Esophagus (tissue), 2 donors: ENCODE measurements around the gene MORC2. TPM values are rescaled to one million over a fixed set of nuclear protein-coding genes. Genes with fewer than 3 reads are reported as not detected.

Source experiments
- H3K27ac ChIP-seq, 2 donors: one replicate each; pipeline ENCODE4 v1.5.1; 2013; ENCODE audit warnings: low read depth in 2 of 2, mild to moderate bottlenecking in 2 of 2, inconsistent platforms in 1 of 2, low read length in 1 of 2, moderate library complexity in 1 of 2
- H3K27me3 ChIP-seq, 2 donors: one replicate each; pipeline ENCODE4 v1.6.1; 2013; ENCODE audit warnings: low read length in 2 of 2, control low read depth in 1 of 2, mild to moderate bottlenecking in 1 of 2; ENCODE audit not compliant: insufficient read depth in 2 of 2, control insufficient read depth in 1 of 2
- H3K36me3 ChIP-seq, 2 donors: one replicate each; pipeline ENCODE4 v1.6.1; 2013; ENCODE audit warnings: low read length in 1 of 2; ENCODE audit not compliant: control insufficient read depth in 2 of 2, insufficient read depth in 2 of 2
- H3K4me1 ChIP-seq, 2 donors: one replicate each; pipeline ENCODE4 v1.6.1; 2013; ENCODE audit warnings: low read length in 1 of 2; ENCODE audit not compliant: control insufficient read depth in 2 of 2, insufficient read depth in 2 of 2
- H3K4me3 ChIP-seq, 2 donors: one replicate each; pipeline ENCODE4 v1.5.1; 2013; ENCODE audit warnings: low read length in 2 of 2, mild to moderate bottlenecking in 2 of 2, low read depth in 1 of 2, moderate library complexity in 1 of 2
- H3K9me3 ChIP-seq, 2 donors: one replicate each; pipeline ENCODE4 v1.6.1; 2013; ENCODE audit warnings: mild to moderate bottlenecking in 2 of 2, low read depth in 1 of 2, low read length in 1 of 2, moderate library complexity in 1 of 2; ENCODE audit not compliant: control insufficient read depth in 2 of 2, insufficient read depth in 1 of 2
- WGBS, 2 donors: extraction: QIAGEN DNeasy Blood & Tissue Kit; methylation state at CpG; one replicate each; pipeline ENCODE4 v1.1.7; 2013; 5-methylcytosine and 5-hydroxymethylcytosine counted together
- polyA plus RNA-seq, 2 donors: library from polyadenylated mRNA; stranded (reverse); fragments of 200-250 nt; gene quantifications; one replicate each; pipeline ENCODE4 v1.2.3, GENCODE V29; 2013
- donor health status: healthy with polysubstance abuse.
- donor health status: Bipolar disorder and iron deficiency.

MORC2 gene
- polyA plus RNA-seq, 2 donors, result 8.4 to 19.3 TPM

GRCh38 chr22:30879415-30879797 is 89.2 kb downstream of the MORC2 start:
- Histone ChIP-seq H3K4me3 (no peak overlapping the region), H3K9me3 (no peaks in the 10 kb centered on the region), H3K36me3 (no peaks in the 10 kb centered on the region), H3K27ac (no peak overlapping the region), H3K27me3 (no peaks in the 10 kb centered on the region), H3K4me1 (peaks cover 0 to 6% of the 10 kb centered on the region in 2 donors)
- WGBS, 2 donors, result 71 to 77% methylated on average over 7 to 8 of the region's 8 CpGs

- Histone ChIP-seq H3K36me3 (no peaks in the 10 kb centered on the region), H3K4me1 (peaks cover 0 to 6% of the 10 kb centered on the region in 2 donors), H3K4me3 (no peak overlapping the region), H3K27me3 (no peaks in the 10 kb centered on the region), H3K27ac (no peak overlapping the region), H3K9me3 (no peaks in the 10 kb centered on the region)
- 71 to 75% methylated on average over 16 of the region's 16 CpGs for WGBS, 2 donors
Measured at GRCh38 chr22:30878516-30879414, 89.8 kb downstream of the MORC2 start.

GRCh38 chr22:30877662-30878515 is 90.7 kb downstream of the MORC2 start:
- no peak overlapping the region for H3K27ac ChIP-seq
- WGBS, 2 donors, result 84 to 88% methylated on average over 15 of the region's 15 CpGs
- H3K36me3 ChIP-seq, result no peaks in the 10 kb centered on the region
- H3K9me3 ChIP-seq, result no peaks in the 10 kb centered on the region
- H3K4me1 ChIP-seq, result peaks cover 0 to 6% of the 10 kb centered on the region in 2 donors
- H3K4me3 ChIP-seq, result no peak overlapping the region
- no peaks in the 10 kb centered on the region for H3K27me3 ChIP-seq

GRCh38 chr22:30876915-30877553 is 91.5 kb downstream of the MORC2 start:
- WGBS, 2 donors, result 43 to 44% methylated on average over 9 of the region's 9 CpGs
- peaks cover 0 to 5% of the 10 kb centered on the region in 2 donors for H3K4me1 ChIP-seq
- H3K36me3 ChIP-seq, result no peaks in the 10 kb centered on the region
- H3K9me3 ChIP-seq, result no peaks in the 10 kb centered on the region
- no peak overlapping the region for H3K27ac ChIP-seq
- H3K4me3 ChIP-seq, result no peak overlapping the region
- H3K27me3 ChIP-seq, result no peaks in the 10 kb centered on the region

- H3K27me3 ChIP-seq, result no peaks in the 10 kb centered on the region
- H3K9me3 ChIP-seq, result no peaks in the 10 kb centered on the region
- no peak overlapping the region for H3K27ac ChIP-seq
- 91 to 92% methylated on average over 9 of the region's 9 CpGs for WGBS, 2 donors
- H3K4me1 ChIP-seq, result no peaks in the 10 kb centered on the region
- H3K4me3 ChIP-seq, result no peak overlapping the region
- H3K36me3 ChIP-seq, result no peaks in the 10 kb centered on the region
Measured at GRCh38 chr22:30876221-30876751, 92.3 kb downstream of the MORC2 start.

- H3K27me3 ChIP-seq, result no peaks in the 10 kb centered on the region
- H3K4me3 ChIP-seq, result no peak overlapping the region
- no peaks in the 10 kb centered on the region for H3K4me1 ChIP-seq
- H3K27ac ChIP-seq, result no peak overlapping the region
- WGBS, 2 donors, result 80 to 85% methylated on average over 17 of the region's 17 CpGs
- no peaks in the 10 kb centered on the region for H3K9me3 ChIP-seq
- no peaks in the 10 kb centered on the region for H3K36me3 ChIP-seq
Measured at GRCh38 chr22:30875481-30876215, 92.9 kb downstream of the MORC2 start.

Other genes with a start within 250 kb of the MORC2 start
- 10 to 100 TPM; 24.7 to 25.6 TPM for gene TUG1, start 491 bp upstream of the MORC2 start, polyA plus RNA-seq
- 100 to 1,000 TPM; 100 to 103 TPM for gene SMTN, start 112.5 kb upstream of the MORC2 start, polyA plus RNA-seq
- 100 to 1,000 TPM in 1 of 2 donors, 10 to 100 TPM in 1; 41.1 to 127 TPM for gene SELENOM, start 138.8 kb upstream of the MORC2 start, polyA plus RNA-seq
- 1 to 10 TPM; 1.6 to 3.3 TPM for gene INPP5J, start 154.2 kb upstream of the MORC2 start, polyA plus RNA-seq
- 10 to 100 TPM in 1 of 2 donors, 1 to 10 TPM in 1; 5.3 to 13.1 TPM for gene PLA2G3, start 171.7 kb upstream of the MORC2 start, polyA plus RNA-seq
- gene RNF185, start 191.4 kb upstream of the MORC2 start, polyA plus RNA-seq, result 10 to 100 TPM; 14.4 to 22.4 TPM
- 10 to 100 TPM; 43.5 to 57.4 TPM for gene LIMK2, start 243.5 kb upstream of the MORC2 start, polyA plus RNA-seq